NCI-H226 (cell line): ENCODE data around the gene CCDC144A.
"Not testable (repeated sequence)": the region's sequence is repeated elsewhere in the genome, so short reads cannot be mapped to it uniquely, and the experiment has no call there.

Experiments
- DNase-seq: peaks from one replicate; pipeline ENCODE4 v3.0.0-alpha.2; 2015

Gene CCDC144A

GRCh38 chr17:16818821-16819683 lies 129.0 kb downstream of the CCDC144A start:
- DNase-seq = no peak

DNA sequence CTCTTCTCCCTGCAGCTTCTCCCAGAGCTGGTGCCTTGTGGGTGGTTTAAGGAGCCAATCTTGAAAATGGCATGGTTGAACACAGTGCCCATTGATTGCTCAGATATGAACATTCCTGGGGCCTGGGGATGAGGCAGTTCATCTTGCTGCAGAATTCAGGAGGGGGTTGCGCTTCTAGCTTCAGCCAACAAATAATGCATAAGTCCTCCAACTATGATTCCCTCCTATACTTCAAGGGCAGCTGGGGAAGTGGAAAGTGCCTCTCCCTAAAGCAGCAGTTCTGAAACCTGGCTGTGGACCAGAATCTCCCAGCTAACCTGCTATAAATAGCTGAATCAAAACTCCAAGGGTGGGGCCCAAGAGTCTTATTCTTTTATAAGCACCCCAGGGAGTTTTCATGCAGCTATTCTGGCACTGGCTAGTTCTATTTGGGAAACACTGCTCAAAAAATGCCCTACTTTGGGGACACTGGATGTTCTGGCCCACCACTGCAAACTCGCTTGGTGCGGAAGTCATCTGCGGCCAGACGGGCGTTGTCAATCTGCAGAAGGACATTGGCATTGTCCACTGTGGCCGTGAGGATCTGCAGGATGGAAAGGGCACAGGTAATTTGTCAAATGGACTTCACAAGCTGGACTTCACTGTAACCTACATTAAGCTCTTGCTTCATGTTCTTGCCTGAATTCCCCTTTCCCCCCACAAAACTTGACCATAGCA lies 130.3 kb downstream of the CCDC144A start:
- DNase-seq = no peak

- no peak for DNase-seq
Observed at GRCh38 chr17:16820979-16821543, 131.0 kb downstream of the CCDC144A start.

DNA sequence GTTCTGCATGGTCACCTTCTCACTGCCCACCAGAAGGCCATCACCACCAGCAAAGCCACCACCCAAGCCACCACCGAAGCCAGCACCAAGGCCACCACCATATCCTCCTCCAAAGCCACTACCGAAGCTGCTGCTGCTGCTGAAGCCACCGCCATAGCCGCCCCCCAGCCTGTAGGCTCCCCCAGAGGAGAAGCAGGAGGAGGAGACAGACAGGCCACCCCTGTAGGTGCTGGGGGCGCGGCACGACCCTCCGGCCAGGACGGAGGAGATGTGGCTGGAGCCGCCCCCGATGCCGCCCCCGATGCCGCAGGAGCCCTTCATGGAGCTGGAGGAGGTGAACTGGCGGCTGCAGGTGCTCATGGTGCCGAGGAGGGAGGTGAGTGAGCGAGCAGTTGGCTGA lies 132.1 kb downstream of the CCDC144A start:
- DNase-seq = not testable (repeated sequence)

DNA sequence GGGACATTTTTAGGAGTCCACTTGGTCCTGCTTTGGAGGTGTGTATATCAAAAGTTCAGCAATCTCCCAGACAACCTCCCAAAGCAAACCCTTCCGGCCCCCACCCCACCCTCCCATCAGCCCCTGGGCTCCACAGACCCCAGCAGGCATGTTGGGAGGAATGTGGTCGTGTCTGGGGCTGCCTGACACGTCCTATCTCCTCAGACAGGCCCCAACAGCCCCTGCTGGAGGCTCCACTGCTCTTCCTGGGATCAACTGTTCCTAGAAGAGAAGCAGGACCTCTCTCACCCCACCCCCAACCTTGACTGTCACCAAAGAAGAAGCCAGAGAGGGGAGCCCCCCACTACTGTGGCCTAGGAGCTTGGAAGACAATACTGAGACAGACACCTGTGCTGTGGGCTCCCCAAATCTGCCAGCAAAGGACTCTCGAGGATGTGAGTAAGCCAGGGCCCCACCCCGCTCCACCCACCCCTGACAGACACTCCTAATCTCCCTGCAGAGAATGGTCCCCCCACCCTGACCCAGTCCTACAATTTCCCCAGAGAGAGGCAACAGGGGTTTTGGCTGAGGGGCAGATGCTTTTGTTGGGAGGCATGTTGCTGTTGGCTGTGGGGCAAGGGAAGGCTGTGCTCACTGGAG lies 133.8 kb downstream of the CCDC144A start:
- DNase-seq = not testable (repeated sequence)
